CD4-positive, alpha-beta T cell treated with Interferon alpha-2 for 1 hour (primary cell): ENCODE results near the gene HSPA4L.

Source experiments
- DNase-seq, 2 donors: peaks; one replicate each; pipeline ENCODE4 v3.0.0-alpha.2; 2020 to 2022

Gene HSPA4L

GRCh38 chr4:127782275-127783025 lies at the start of gene HSPA4L:
Gene HSPA4L (plus strand): TSS chr4:127782322. CDS start chr4:127782551, 229 bp downstream.
- DNase-seq, result peak in 1 of 2 donors; percentile 45

DNA sequence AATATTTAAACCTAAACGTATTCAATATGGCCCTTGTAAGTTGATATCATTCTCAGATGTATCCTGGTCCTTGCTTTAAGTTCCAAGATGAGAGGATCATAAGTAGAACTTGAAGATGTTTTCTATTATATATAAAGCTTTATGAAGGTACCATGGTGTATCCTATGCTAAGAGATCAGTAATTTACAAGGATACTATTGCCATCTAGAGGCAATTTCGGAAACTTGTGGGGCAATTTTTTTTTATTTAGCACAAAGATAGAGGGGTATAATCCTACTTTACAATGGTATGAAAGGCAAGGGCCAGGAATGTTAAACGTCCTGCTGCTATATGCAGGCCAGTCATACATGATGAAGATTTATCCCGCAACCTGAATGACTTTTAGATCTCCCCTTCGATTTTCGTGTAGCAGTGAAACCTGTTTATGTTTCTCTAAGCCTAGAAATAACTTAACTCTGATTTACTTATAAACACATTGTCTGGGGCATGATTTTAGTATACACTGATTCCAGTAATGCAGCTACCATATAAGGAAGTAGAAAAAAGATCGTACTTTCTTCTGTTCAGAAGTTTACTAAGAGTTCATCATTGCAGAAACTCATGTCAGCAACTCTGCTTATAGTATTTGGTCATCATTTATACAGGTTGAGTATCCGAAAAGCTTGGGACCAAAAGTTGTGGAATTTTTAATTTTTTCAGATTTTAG lies 49.3 kb upstream of the HSPA4L start:
- peak in 1 of 2 donors; percentile 3 for DNase-seq

- DNase-seq, result no peak
Measured at GRCh38 chr4:127734976-127735375, 47.1 kb upstream of the HSPA4L start.

DNA sequence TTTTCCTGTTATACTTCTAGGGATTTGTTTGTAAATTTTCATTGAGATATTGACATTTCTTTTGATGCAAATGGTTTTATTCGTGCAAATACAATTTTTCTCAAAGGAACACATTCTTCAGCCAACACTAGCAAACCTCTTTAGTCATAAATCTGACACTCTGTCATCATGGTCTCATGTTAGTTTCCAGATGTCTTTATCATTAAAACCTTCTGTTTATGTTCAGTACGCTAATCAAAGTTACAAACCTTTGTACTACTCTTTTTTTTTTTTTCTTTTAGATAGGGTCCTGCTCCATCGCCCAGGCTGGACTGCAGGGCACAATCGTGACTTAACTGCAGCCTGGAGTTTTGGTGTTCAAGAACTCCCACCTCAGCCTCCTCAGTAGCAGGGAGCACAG lies 44.8 kb upstream of the HSPA4L start:
- no peak for DNase-seq

DNA sequence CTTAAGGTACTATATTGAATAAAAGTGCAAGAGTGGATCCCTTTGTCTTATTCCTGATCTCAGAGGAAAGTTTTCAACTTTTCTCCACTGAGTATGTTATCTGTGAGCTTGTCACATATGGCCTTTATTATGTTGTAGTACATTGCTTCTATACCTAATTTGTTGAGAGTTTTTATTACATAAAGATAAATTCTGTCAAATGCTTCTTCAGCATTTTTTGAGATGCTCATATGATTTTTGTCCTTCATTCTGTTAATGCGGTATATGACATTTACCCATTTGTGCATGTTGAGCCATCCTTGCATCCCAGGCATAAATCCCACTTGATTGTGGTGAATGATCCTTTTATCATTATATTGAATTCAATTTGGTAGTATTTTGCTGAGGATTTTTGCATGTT lies 40.9 kb upstream of the HSPA4L start:
- DNase-seq, result no peak

DNA sequence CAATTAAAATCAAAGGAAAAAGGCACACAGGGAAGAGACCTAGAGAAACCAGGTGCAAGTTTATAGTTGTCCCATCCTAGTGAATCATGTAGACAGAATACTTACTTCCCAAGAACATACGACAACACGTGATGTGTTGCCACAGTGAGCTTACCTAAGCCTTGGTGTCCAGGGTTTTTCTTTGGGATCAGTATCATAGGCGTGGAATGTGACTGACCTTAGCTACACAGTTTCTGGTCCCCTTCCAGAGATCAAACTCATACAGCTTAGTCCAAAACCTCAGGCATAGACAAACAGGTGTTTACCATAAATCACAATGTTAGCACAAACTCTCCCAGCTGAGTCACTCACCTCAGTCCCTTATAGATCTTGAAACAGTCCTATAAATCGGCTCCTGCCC lies 34.2 kb upstream of the HSPA4L start:
- DNase-seq, result no peak

DNA sequence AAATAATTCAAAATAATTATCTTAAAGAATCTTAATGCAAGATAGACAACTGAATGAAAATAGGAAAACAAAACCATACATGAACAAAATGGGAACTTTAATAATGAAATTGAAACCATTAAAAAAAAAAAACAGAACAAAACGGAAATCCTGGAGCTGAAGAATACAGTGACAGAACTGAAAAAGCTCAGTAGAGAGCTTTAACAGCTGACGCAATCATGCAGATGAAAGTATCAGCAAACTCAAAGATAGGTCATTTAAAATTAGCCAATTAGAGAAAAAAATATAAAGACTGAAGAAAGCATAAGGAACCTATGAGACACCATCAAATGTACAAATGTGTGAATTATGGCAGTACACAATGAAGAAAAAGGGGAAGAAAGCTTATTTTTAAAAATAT lies 33.2 kb upstream of the HSPA4L start:
- DNase-seq, result no peak

DNA sequence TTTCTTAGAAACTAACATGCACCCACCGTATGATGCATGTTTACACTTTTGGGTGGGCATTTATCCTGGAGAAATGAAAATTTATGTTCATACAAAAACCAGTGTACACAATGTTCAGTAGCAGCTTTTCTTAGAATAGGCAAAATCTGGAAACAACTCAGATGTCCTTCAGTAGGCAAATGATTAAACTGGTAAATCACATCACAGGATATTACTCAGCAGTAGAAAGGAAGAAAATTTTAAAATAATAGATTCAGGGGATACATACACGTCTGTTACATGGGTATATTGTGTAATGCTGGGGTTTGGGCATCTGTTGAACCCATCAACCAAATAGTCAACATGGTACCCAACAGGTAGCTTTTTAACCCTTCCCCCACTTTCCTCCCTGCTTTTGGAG lies 25.2 kb upstream of the HSPA4L start:
- DNase-seq, result no peak

DNA sequence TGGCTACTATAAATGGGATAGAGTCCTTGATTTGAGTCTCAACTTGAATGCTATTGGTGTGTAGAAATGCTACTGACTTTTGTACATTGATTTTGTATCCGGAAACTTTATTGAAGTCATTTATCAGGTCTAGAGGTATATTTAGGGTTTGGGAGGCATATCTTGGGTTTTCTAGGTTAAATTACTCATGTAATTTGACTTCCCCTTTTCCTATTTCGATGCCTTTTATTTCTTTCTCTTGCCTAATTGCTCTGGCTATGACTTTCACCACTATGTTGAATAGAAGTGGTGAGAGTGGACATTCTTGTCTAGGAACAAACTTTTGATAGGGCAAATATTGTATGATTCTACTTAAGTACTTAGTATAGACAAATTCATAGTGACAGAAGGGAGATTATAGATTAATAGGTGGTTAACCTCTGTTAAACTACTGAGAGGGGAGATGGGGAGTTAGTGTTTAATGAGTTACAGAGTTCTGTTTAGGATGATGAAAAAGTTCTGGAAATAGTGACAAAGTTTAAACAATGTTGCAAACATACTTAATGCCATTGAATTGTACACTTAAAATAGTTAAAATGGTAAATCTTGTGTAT lies 22.8 kb upstream of the HSPA4L start:
- no peak for DNase-seq

DNA sequence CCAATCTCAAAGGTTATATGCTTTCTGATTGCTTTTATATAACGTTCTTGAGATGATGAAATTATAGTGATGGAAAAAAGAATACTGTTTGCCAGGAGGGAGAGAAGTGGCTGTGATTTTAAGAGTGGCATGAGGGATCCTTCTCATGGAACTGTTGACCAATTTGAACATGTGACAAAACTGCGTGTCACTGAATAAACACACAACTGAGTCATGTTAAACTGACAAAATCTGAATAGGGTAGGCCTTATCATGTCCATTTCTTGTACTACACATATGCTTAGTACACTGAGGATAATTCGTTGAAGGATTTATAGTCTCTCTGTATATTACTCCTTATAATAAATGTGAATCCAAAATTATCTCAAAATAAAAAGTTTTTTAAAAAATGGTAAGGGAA lies 22.2 kb upstream of the HSPA4L start:
- no peak for DNase-seq

- DNase-seq, result no peak
Measured at GRCh38 chr4:127771535-127772275, 10.4 kb upstream of the HSPA4L start.

GRCh38 chr4:127772769-127773671 lies 9.1 kb upstream of the HSPA4L start:
- DNase-seq, result no peak

DNA sequence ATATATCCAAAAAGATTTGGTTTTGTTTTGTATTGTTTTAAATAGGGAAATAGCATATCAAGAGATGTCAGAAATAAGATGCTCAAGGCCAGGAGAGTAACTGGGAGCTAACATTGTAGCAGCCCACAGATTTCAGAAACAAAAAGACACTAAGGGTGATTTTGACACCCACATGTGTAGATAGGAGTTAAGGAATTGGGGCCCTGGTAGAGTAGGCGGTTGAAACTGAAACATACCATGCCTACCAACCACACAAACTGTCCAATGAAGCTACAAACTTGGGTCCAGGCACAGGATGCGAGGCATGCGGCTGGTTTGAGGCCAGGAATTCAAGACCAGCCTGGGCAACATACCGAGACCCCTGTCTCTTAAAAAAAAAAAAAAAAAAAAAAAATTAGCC lies 6.3 kb upstream of the HSPA4L start:
- DNase-seq, result no peak

GRCh38 chr4:127776620-127777019 lies 5.5 kb upstream of the HSPA4L start:
- no peak for DNase-seq

GRCh38 chr4:127777487-127777886 lies 4.6 kb upstream of the HSPA4L start:
- DNase-seq, result no peak

- no peak for DNase-seq
Measured at GRCh38 chr4:127778102-127778501, 4.0 kb upstream of the HSPA4L start.

GRCh38 chr4:127780598-127780997 lies 1.5 kb upstream of the HSPA4L start:
- no peak for DNase-seq

- DNase-seq, result peak; percentile 1 to 13
Measured at GRCh38 chr4:127781300-127782024, 660 bp upstream of the HSPA4L start.

- peak in 1 of 2 donors; percentile 44 for DNase-seq
Measured at GRCh38 chr4:127782025-127782274, 172 bp upstream of the HSPA4L start.

- DNase-seq, result peak in 1 of 2 donors; percentile 15
Measured at GRCh38 chr4:127783026-127783769, 1.1 kb downstream of the HSPA4L start.
